Stimulated activated CD8-positive, alpha-beta memory T cell treated with anti-CD3 and anti-CD28 coated beads, Interleukin-12 subunit alpha, Interleukin-12 subunit beta, amount 100 ng/mL, for 1 hour (primary cell): ENCODE measurements around the gene MAP3K6.

Experiments
- DNase-seq: peaks from one replicate; pipeline ENCODE4 v3.0.0-alpha.2; 2020; ENCODE audit warnings: low read depth

Gene MAP3K6

GRCh38 chr1:27335506-27336422, 31.0 kb downstream of the MAP3K6 start:
- no peak for DNase-seq

- no peak for DNase-seq
Measured at GRCh38 chr1:27333717-27334279, 33.0 kb downstream of the MAP3K6 start.

GRCh38 chr1:27332536-27333281, 34.1 kb downstream of the MAP3K6 start:
- DNase-seq: no peak

GRCh38 chr1:27331922-27332321, 34.8 kb downstream of the MAP3K6 start:
- no peak for DNase-seq

GRCh38 chr1:27331426-27331825, 35.3 kb downstream of the MAP3K6 start:
- no peak for DNase-seq

- no peak for DNase-seq
Measured at GRCh38 chr1:27330786-27331185, 36.0 kb downstream of the MAP3K6 start.

- no peak for DNase-seq
Measured at GRCh38 chr1:27327964-27328363, 38.8 kb downstream of the MAP3K6 start.

GRCh38 chr1:27325286-27325685, 41.5 kb downstream of the MAP3K6 start:
- DNase-seq: no peak

- no peak for DNase-seq
Measured at GRCh38 chr1:27322569-27323240, 44.1 kb downstream of the MAP3K6 start.

GRCh38 chr1:27321813-27322568, 44.8 kb downstream of the MAP3K6 start, which contains the start of gene TMEM222:
Gene TMEM222, plus strand, starts transcription at chr1:27322163. Its CDS starts 35 bp downstream, at chr1:27322198.
- peak; percentile 95 for DNase-seq

GRCh38 chr1:27318596-27318995, 48.2 kb downstream of the MAP3K6 start:
- DNase-seq: no peak

- no peak for DNase-seq
Measured at GRCh38 chr1:27318136-27318535, 48.6 kb downstream of the MAP3K6 start.

- DNase-seq: no peak
Measured at GRCh38 chr1:27316860-27317259, 49.9 kb downstream of the MAP3K6 start.

- DNase-seq: no peak
Measured at GRCh38 chr1:27314737-27315136, 52.0 kb downstream of the MAP3K6 start.

- no peak for DNase-seq
Measured at GRCh38 chr1:27314169-27314568, 52.6 kb downstream of the MAP3K6 start.

GRCh38 chr1:27307874-27308598, 58.7 kb downstream of the MAP3K6 start:
- DNase-seq: no peak

GRCh38 chr1:27306892-27307761, 59.6 kb downstream of the MAP3K6 start:
- DNase-seq: no peak

GRCh38 chr1:27306071-27306470, 60.7 kb downstream of the MAP3K6 start:
- DNase-seq: no peak
